Glomerular visceral epithelial cell (primary cell): ENCODE measurements around the gene MED23.

Experiments
- DNase-seq: peaks from one replicate; pipeline ENCODE4 v3.0.0-alpha.2; 2016; ENCODE audit errors: extremely low spot score

MED23 gene

GRCh38 chr6:131640100-131640499 is 12.1 kb upstream of the MED23 start:
- DNase-seq: no peak

GRCh38 chr6:131638013-131638412 is 10.0 kb upstream of the MED23 start:
- no peak for DNase-seq

- no peak for DNase-seq
These were observed 9.1 kb upstream of the MED23 start, which contains the start of gene ENPP3 for GRCh38 chr6:131636880-131637792. TSS of gene ENPP3 (plus strand) at chr6:131637302. CDS start at chr6:131637385, 83 bp downstream.

DNA sequence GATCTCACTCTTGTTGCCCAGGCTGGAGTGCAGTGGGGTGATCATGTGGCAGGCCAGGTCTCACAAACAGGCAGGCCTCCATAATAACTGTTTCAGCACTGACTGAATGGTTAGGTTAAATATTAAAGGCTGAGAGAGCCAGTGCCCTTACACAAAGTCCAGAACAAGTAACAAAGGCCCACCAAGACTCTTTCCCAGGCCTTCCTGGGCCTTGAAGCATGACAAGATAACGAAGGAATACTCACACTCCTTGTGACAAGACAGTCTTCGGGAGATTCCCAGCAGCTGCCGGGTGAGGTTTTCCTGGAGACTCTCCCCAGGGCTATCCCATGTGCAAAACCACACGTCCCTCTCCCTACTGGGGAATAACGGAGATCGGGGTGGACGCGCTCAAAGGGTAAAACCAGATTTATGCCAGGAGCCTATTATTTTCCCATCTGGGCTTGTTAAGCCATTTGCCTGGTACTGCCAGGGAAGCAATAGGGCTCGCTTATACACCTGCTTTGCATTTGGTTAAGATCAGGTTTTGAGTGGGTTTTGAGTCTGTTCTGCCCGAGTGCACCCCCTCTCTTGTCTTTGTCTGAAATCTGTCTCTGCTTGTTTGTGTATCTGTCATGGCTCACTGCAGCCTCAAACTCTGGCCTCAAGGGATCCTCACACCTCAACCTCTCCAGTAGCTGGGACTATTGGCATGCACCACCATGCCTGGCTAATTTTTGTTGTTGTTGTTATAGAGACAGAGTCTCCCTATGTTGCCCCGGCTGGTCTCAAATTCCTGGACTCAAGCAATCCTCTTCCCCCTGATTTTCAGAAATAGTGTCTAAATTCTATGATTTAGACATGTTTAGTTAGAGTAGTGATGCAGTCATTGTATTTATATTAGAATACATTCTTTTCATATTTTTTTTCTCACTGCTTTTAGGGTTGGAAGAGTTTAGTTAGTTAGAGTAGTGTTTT is 7.6 kb upstream of the MED23 start:
- peak; percentile 81 for DNase-seq

DNA sequence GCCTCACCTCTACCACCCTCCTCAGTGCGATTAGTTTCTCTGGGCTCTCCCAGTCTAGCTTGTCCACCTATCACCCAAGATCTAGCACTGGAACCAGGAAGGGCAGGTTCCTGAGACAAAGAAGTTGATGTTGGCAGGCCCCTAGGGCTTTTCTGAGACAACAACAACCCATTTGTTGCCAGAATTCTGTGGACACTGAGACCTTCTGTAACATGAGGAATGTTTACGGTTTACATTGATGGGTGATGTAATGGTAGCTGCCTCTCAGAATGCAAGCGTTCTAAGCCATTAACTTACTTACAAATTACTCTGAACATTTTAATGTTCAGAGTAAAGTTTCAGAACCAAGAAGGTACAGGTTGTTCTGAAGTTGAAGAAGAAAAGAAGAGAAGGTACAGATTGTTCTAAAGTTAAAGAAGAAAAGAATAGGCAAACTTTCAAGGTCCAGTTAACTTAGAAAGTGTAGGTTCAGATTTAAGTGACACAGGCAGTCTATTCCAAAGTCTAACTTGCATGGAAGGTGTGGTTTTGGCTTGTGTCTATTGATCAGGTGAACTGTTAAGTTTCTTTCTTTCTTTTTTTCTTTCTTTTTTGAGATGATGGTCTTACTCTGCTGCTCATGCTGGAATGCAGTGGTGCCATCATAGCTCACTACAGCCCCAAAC is 3.7 kb upstream of the MED23 start:
- no peak for DNase-seq

DNA sequence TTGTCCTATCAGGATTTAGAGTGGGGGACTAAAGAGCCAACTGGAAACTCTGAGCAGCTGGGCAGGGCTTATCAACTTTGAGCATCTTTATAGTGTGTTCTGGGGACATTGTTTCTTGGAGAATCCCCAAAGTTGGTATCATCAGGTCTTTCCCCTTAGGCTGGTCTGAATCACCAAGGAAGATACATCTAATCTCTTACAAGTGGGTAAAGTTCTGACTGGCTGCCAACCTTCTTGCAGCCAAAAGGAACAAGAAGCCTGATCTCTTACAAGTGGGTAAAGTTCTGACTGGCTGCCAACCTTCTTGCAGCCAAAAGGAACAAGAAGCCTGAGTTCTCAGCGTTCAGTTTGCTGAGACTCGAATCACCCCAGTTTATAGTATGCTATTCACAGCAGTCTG is 1.6 kb upstream of the MED23 start:
- no peak for DNase-seq

GRCh38 chr6:131628726-131629125 is 684 bp upstream of the MED23 start:
- DNase-seq: no peak

GRCh38 chr6:131615275-131615674 is 12.8 kb downstream of the MED23 start:
- no peak for DNase-seq

DNA sequence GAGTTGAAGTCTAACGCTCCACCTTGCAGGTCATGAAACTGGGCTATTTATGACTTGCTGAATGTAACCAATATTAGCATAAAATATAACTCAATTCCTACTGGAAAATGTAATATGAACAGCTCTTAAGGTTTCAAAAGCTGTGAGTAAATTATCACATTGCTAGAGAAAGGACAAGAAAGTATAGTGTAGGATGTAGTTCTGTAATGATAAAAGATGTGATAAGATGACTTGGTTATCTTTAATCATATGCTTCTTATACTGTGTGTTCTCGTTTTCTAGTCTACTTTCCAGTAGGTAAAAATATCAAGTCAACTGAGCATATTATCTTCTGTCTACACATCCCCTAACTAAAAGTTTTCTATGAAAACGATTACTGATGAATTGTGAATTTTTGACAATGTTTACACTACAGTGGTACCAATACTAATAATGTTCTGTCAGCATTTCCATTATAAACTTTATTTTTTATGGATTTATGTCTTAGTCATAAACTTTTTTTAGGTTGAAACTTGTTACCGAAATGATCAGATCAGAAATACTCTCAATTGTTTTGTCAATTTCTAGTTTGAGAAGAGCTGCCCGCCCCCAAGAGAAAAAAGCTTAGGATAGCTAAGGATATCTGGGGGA is 14.6 kb downstream of the MED23 start:
- DNase-seq: no peak

DNA sequence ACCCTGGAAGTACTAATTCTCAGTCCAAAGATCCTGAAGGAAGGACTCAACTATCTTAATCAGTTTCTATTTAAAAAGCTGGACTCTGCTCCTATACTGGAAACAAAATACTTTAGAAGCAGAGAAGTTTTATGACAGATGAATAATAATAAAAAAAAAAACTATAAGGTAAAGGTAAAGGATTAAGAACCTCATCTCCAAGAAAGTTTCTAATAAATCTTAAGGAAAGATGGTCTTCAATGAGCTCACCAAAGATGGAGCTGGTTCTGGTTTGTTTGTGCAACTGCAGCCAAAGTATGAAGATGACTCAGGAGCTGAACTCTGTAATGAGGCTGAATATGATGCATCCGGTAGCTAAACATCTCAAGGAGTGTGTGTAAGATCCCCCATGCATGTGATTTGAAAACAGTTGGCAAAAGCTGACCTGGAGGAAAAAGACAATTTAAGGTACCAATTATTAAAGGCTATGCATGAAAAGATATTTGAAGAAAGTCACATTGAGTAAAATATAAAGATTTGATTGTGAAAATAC is 25.2 kb downstream of the MED23 start:
- DNase-seq: peak; percentile 57

- DNase-seq: no peak
These were observed 27.3 kb downstream of the MED23 start for GRCh38 chr6:131600716-131601115.

DNA sequence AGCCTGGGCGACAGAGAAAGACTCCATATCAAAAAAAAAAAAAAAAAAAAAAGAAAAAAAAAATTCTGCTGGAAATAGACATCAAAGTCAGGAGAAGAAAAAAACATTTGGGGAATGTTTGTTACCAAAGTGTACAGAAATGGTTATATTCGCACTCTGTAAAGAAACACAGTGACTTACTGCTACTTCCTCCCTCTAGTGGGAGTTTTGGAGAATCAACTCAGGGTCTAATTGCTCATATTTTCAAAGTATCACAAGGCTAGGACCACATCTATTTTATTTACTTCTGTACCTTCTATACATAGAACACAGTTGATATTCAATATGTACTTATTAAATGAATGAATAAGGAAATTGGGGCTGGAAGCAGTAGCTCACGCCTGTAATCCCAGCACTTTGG is 30.6 kb downstream of the MED23 start:
- no peak for DNase-seq

- DNase-seq: no peak
These were observed 34.0 kb downstream of the MED23 start for GRCh38 chr6:131594074-131594473.

- no peak for DNase-seq
These were observed 35.1 kb downstream of the MED23 start for GRCh38 chr6:131592935-131593334.

- no peak for DNase-seq
These were observed 39.4 kb downstream of the MED23 start for GRCh38 chr6:131588643-131589042.

DNA sequence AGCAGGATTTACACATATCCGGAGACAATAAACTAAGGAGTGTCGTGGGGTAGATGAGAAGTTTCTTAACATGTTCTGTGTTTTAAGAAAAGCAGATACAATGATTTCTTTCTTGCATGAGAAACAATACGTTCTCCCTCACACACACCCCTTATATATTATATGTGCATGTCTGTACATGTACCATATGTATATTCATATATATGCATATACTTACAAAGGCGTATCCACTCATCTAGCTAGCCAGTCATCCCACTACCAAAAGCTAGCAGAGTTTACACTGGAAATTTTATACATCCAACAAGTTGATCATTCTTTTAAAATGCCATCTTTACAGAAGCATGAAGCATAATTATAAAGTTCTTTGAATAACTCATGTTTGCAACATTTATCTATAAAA is 40.1 kb downstream of the MED23 start:
- no peak for DNase-seq

DNA sequence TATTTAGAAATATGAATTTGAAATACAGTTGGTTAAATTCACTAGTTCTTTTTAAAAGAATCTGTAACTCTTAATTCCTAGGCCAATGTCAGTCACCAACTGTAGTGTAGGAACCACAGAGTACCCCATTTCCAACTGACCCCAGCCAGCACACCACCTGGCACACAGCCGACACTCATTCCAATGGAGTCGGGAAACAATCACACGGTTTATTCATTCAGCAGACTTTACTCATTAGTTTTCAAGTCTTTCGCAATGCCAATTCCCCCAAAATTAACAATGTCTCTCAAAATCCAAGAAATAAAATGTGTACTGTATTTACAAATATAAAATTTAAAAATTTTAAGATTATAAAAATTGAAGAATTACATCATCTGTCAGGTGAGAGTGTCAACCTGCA is 41.5 kb downstream of the MED23 start:
- no peak for DNase-seq

DNA sequence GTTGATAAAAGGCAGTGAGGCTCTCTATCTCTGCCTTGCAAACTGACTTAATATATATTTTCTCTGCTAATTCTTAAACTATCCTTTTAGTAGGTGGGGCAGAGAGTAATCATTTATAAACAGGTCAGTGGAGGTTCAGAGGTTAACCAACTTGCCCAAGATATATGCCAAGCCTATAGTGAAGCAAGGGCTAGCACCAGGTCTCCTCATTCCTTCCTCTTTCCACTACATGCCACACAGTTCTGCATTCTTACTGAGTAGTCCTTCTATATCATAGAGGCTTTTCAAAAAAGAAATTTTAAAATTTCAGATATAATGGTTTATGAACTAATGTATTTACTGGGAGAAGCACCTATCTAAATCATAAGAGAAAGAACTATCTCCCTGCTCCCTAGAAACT is 46.5 kb downstream of the MED23 start:
- DNase-seq: no peak

GRCh38 chr6:131575834-131576478 is 52.1 kb downstream of the MED23 start:
- DNase-seq: no peak

DNA sequence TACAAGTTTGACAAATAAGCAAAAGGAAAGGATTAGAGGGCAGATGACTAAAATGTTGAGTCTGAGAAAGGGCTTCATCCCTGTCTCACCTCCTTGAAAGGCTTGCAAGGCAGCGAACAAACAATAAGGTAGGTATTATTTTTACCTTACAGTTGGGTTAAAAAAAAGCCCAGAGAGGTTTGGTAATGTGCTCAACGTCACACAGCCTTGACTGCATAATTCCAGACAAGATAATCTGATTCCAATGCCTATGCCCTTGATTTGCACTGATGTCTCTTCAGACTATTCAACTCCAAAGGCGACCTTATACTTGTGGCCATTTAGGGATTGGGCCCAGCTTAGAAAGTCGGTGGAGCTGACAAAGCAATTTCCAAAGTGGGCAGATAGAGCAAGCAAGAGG is 53.4 kb downstream of the MED23 start:
- DNase-seq: no peak

- DNase-seq: no peak
These were observed 53.9 kb downstream of the MED23 start for GRCh38 chr6:131574133-131574532.
